Measurements from ENCODE around the gene HCN2.
"Not testable (repeated sequence)": the region's sequence is repeated elsewhere in the genome, so short reads cannot be mapped to it uniquely, and the experiment has no call there.

HCN2 gene

GRCh38 chr19:607301-608154 is 17.8 kb downstream of the HCN2 start:
- no peak for DNase-seq

- no peak for DNase-seq
Measured at GRCh38 chr19:608155-609003, 18.7 kb downstream of the HCN2 start.

- DNase-seq: no peak
Measured at GRCh38 chr19:609004-609346, 19.3 kb downstream of the HCN2 start.

- DNase-seq: peak; percentile 60 to 65
Measured at GRCh38 chr19:610071-610800, 20.6 kb downstream of the HCN2 start.

- peak; percentile 75 to 77 for DNase-seq
Measured at GRCh38 chr19:610801-611480, 21.3 kb downstream of the HCN2 start.

- peak; percentile 79 to 83 for DNase-seq
Measured at GRCh38 chr19:611481-611868, 21.8 kb downstream of the HCN2 start.

GRCh38 chr19:612941-613340 is 23.3 kb downstream of the HCN2 start:
- DNase-seq: no peak

- no peak for DNase-seq
Measured at GRCh38 chr19:613732-614567, 24.3 kb downstream of the HCN2 start.

GRCh38 chr19:615619-616018 is 25.9 kb downstream of the HCN2 start:
- DNase-seq: no peak

GRCh38 chr19:616062-616700 is 26.5 kb downstream of the HCN2 start:
- DNase-seq: no peak

- no peak for DNase-seq
Measured at GRCh38 chr19:616747-617526, 27.3 kb downstream of the HCN2 start.

GRCh38 chr19:617551-618246 is 28.0 kb downstream of the HCN2 start:
- no peak for DNase-seq

- no peak for DNase-seq
Measured at GRCh38 chr19:618247-618619, 28.6 kb downstream of the HCN2 start.

- no peak for DNase-seq
Measured at GRCh38 chr19:618674-619285, 29.1 kb downstream of the HCN2 start.

GRCh38 chr19:619286-620002 is 29.8 kb downstream of the HCN2 start:
- DNase-seq: no peak

- no peak for DNase-seq
Measured at GRCh38 chr19:620166-620862, 30.6 kb downstream of the HCN2 start.

GRCh38 chr19:621191-621590 is 31.5 kb downstream of the HCN2 start:
- not testable (repeated sequence) for DNase-seq

- DNase-seq: no peak
Measured at GRCh38 chr19:621819-622218, 32.1 kb downstream of the HCN2 start.

Data from activated T-cell treated with anti-CD3 and anti-CD28 coated beads, Interleukin-2, amount 50 U/mL, for 48 hours (primary cell).